K562 (cell line): ENCODE results near the gene SRC. TPM values are rescaled to one million over a fixed set of nuclear protein-coding genes. Genes with fewer than 3 reads are reported as not detected.

Experiments used
- ATAC-seq: fragments of 200-7000 bp; cut with Tn5 transposase; 3 replicates; pipeline ENCODE4 v1.9.1; 2020; ENCODE audit warnings: moderate library complexity
- BruUV-seq: library from RNA; stranded (reverse); fragments of 400-500 nt; replicated peaks from 2 replicates; lab custom pipeline; 2021; lab: Mats Ljungman, UMichigan
- CTCF ChIA-PET: fragments of 300-600 bp; formaldehyde crosslinking; extraction: SDS; loops from one replicate; lab custom pipeline; 2021; ENCODE audit warnings: low intra/inter-chr PET ratio; lab: Yijun Ruan, JAX
- POLR2A ChIA-PET: fragments of 300-600, 350-650 bp; sonication (Branson Sonifier 250); formaldehyde crosslinking; extraction: SDS; loops from one replicate; lab custom pipeline; 2021; ENCODE audit warnings: antibody characterized with exemption, inconsistent platforms; lab: Yijun Ruan, JAX
- DNase-seq, 4 experiments: peaks; one replicate each; pipeline versions ENCODE4 v3.0.0 to v3.0.0-alpha.2; 2011 to 2018; ENCODE audit warnings: low spot score in 3 of 4, mixed read lengths in 3 of 4; ENCODE audit errors: extremely low read depth in 1 of 4
- FAIRE-seq: peaks from 2 replicates; lab custom pipeline; 2011; peaks lifted over from hg19 to GRCh38; lab: Jason Lieb, UNC
- H2AFZ ChIP-seq: 2 replicates; pipeline ENCODE4 v1.6.0; 2011; ENCODE audit warnings: low read depth, low read length, control low read depth, inconsistent platforms
- H3K27ac ChIP-seq: fragments of 200-600 bp; 3 replicates; pipeline ENCODE4 v1.8.0; 2011; ENCODE audit warnings: low read depth, mild to moderate bottlenecking, control low read depth, inconsistent platforms, low read length, moderate library complexity, mixed read lengths; ENCODE audit errors: extremely low read depth
- H3K27me3 ChIP-seq, 2 experiments: fragments of 300-600 bp in 1 of 2; 2 replicates in 1 of 2; 3 replicates in 1 of 2; pipeline versions ENCODE4 v1.6.0 to v1.8.0; 2011; ENCODE audit warnings: inconsistent platforms in 2 of 2, low read length in 2 of 2, mild to moderate bottlenecking in 1 of 2, mixed read lengths in 1 of 2, moderate library complexity in 1 of 2; ENCODE audit not compliant: control insufficient read depth in 2 of 2, insufficient read depth in 2 of 2
- H3K36me3 ChIP-seq: fragments of 300-600 bp; 3 replicates; pipeline ENCODE4 v1.8.0; 2011; ENCODE audit warnings: mild to moderate bottlenecking, low read length, inconsistent platforms; ENCODE audit not compliant: control insufficient read depth, insufficient read depth
- H3K4me1 ChIP-seq, 2 experiments: fragments of 200-600 bp in 1 of 2; replicated peaks in 1 of 2; 2 replicates in 1 of 2; 3 replicates in 1 of 2; pipeline versions ENCODE4 v1.5.1 to v1.8.0; 2011; ENCODE audit warnings: inconsistent platforms in 2 of 2, low read length in 2 of 2, mild to moderate bottlenecking in 1 of 2, mixed read lengths in 1 of 2, moderate library complexity in 1 of 2; ENCODE audit not compliant: control insufficient read depth in 2 of 2, insufficient read depth in 2 of 2
- H3K4me2 ChIP-seq: 2 replicates; pipeline ENCODE4 v1.6.1; 2011; ENCODE audit warnings: low read length, control low read depth, inconsistent platforms, mixed read lengths; ENCODE audit not compliant: insufficient read depth
- H3K4me3 ChIP-seq: fragments of 200-600 bp; sonication (generic), shearing (Covaris generic); 2 replicates; pipeline ENCODE4 v1.5.1; 2016; ENCODE audit warnings: control low read depth, inconsistent platforms
- H3K79me2 ChIP-seq: fragments of 200-600 bp; 3 replicates; pipeline ENCODE4 v1.8.0; 2011; ENCODE audit warnings: low read length, inconsistent platforms; ENCODE audit not compliant: control insufficient read depth, insufficient read depth
- H3K9ac ChIP-seq, 2 experiments: 2 replicates each; pipeline versions ENCODE4 v1.6.0 to v1.6.1; 2011; ENCODE audit warnings: low read depth in 2 of 2, low read length in 2 of 2, control low read depth in 1 of 2, inconsistent platforms in 1 of 2, mild to moderate bottlenecking in 1 of 2, mixed read lengths in 1 of 2; ENCODE audit not compliant: insufficient read depth in 1 of 2
- H3K9me1 ChIP-seq: one replicate; pipeline ENCODE4 v1.6.0; 2011; ENCODE audit warnings: inconsistent platforms, mild to moderate bottlenecking, low read length, moderate library complexity; ENCODE audit not compliant: control insufficient read depth, insufficient read depth
- H3K9me3 ChIP-seq: replicated peaks from 2 replicates; pipeline ENCODE4 v1.5.1; 2011; ENCODE audit warnings: low read depth, low read length, inconsistent platforms; ENCODE audit not compliant: control insufficient read depth, insufficient read depth
- H4K20me1 ChIP-seq: replicated peaks from 2 replicates; pipeline ENCODE4 v1.6.1; 2011; ENCODE audit warnings: low read length, inconsistent platforms, mixed read lengths; ENCODE audit not compliant: control insufficient read depth, insufficient read depth
- ATF3 ChIP-seq, 2 experiments: fragments of 450-650 bp in 1 of 2; sonication (generic) in 1 of 2; formaldehyde crosslinking in 1 of 2; IDR thresholded peaks in 1 of 2; conservative IDR thresholded peaks in 1 of 2; 2 replicates each; pipeline versions ENCODE4 v1.6.1 to v1.8.1; 2016 to 2023; ENCODE audit warnings: mild to moderate bottlenecking in 2 of 2, moderate library complexity in 2 of 2, inconsistent platforms in 1 of 2, missing genetic modification reagents in 1 of 2
- E2F8 ChIP-seq: fragments of 450-650 bp; IDR thresholded peaks from 2 replicates; pipeline ENCODE4 v1.7.1; 2018; ENCODE audit warnings: mild to moderate bottlenecking, low read depth; ENCODE audit not compliant: partially characterized antibody
- JUN ChIP-seq, 2 experiments: sonication (generic) in 1 of 2; formaldehyde crosslinking in 1 of 2; IDR thresholded peaks; 2 replicates each; pipeline versions ENCODE4 v1.6.1 to v1.8.0; 2012 to 2022; ENCODE audit warnings: borderline replicate concordance in 2 of 2, mild to moderate bottlenecking in 2 of 2, improper control_type of control experiment in 1 of 2, low read depth in 1 of 2, low read length in 1 of 2, missing genetic modification reagents in 1 of 2
- KLF10 ChIP-seq: fragments of 250-450 bp; sonication (Bioruptor Pico); IDR thresholded peaks from 2 replicates; pipeline ENCODE4 v1.6.1; 2021; ENCODE audit warnings: matching md5 sums
- MEF2D ChIP-seq: conservative IDR thresholded peaks from 2 replicates; pipeline ENCODE4 v1.6.1; 2016; ENCODE audit warnings: low read depth, missing genetic modification characterization, missing compliant biosample characterization
- MTA1 ChIP-seq: fragments of 450-650 bp; IDR thresholded peaks from 2 replicates; pipeline ENCODE4 v1.6.1; 2017; ENCODE audit warnings: borderline replicate concordance
- NELFE ChIP-seq: IDR thresholded peaks from 2 replicates; pipeline ENCODE4 v1.6.1; 2011; ENCODE audit warnings: mild to moderate bottlenecking; ENCODE audit not compliant: insufficient read depth, insufficient read length
- NFXL1 ChIP-seq: fragments of 450-650 bp; formaldehyde crosslinking; IDR thresholded peaks from 2 replicates; pipeline ENCODE4 v1.4.0; 2021; ENCODE audit warnings: mild to moderate bottlenecking
- PATZ1 ChIP-seq: fragments of 250-450 bp; sonication (Bioruptor Pico); IDR thresholded peaks from 2 replicates; pipeline ENCODE4 v1.5.0; 2020; ENCODE audit warnings: mild to moderate bottlenecking, borderline replicate concordance
- TBL1XR1 ChIP-seq, 2 experiments: IDR thresholded peaks; 2 replicates each; pipeline ENCODE4 v1.6.1; 2012; ENCODE audit warnings: improper control_type of control experiment in 2 of 2, low read length in 2 of 2, mild to moderate bottlenecking in 1 of 2
- ZBTB2 ChIP-seq: fragments of 450-650 bp; IDR thresholded peaks from 2 replicates; pipeline ENCODE4 v1.6.1; 2016; ENCODE audit warnings: antibody characterized with exemption
- ZC3H8 ChIP-seq: fragments of 450-650 bp; IDR thresholded peaks from 2 replicates; pipeline ENCODE4 v1.6.1; 2017
- ZNF274 ChIP-seq: IDR thresholded peaks from 2 replicates; pipeline ENCODE4 v1.6.1; 2011; ENCODE audit warnings: low read depth, mild to moderate bottlenecking, low read length, moderate library complexity, borderline replicate concordance
- WGBS: fragments of 100-300 bp; shearing (Covaris generic); methylation state at CpG from one replicate; pipeline ENCODE4 v1.1.6; 2016; ENCODE audit warnings: low coverage, mixed read lengths; ENCODE audit not compliant: insufficient coverage; ENCODE audit errors: missing lambda C conversion rate; 5-methylcytosine and 5-hydroxymethylcytosine counted together
- in situ Hi-C: fragments of 300-500 bp; cut with MboI; formaldehyde crosslinking; loops from 4 replicates; pipeline ENCODE4 v1.15.0; 2018; ENCODE audit warnings: inconsistent platforms, mixed read lengths
- intact Hi-C: fragments of 100-400 bp; cut with micrococcal nuclease; formaldehyde crosslinking; loops from 2 replicates; pipeline ENCODE4 v1.14.2; 2022
- polyA plus RNA-seq, 8 experiments: library from polyadenylated mRNA; depleted of rRNA in 4 of 8; stranded (reverse) in 5 of 8; unstranded in 3 of 8; fragments of >200 nt; fragmentation: Nextera tagmentation in 2 of 8; fragmentation: Illumina TruSeq in 1 of 8; extraction: Ambion mirVana in 2 of 8; extraction: Trizol in 1 of 8; gene quantifications; 2 replicates each; pipeline versions ENCODE4 v1.2.1 to v1.2.3, GENCODE V29; 2011 to 2014; ENCODE audit warnings: inconsistent platforms in 1 of 8, missing spikeins in 1 of 8
- total RNA-seq, 7 experiments: library from RNA; depleted of rRNA in 6 of 7; stranded (reverse); fragments of >200 nt in 6 of 7; fragmentation: Illumina TruSeq in 2 of 7; extraction: Trizol in 2 of 7; gene quantifications; 2 replicates each; pipeline versions ENCODE4 v1.2.1 to v1.2.3, GENCODE V29; 2011 to 2021; ENCODE audit warnings: low replicate concordance in 1 of 7

SRC gene
- total and polyA plus RNA-seq, 9 of the 15 experiments (the other 6 are each of a cell fraction or from before 2014, with no cell fraction given): 0.06 to 8.5 (median 3.1) TPM

- Histone ChIP-seq H3K36me3 (no peaks in the 10 kb centered on the region), H3K9me3 (peaks cover 5% of the 10 kb centered on the region; the same call in 1 of the 2 replicates), H3K9me1 (no peaks in the 10 kb centered on the region), H3K27ac (no peak overlapping the region), H3K27me3 (peaks cover 71 to 91% of the 10 kb centered on the region in 2 experiments), H3K4me3 (no peak overlapping the region), H3K79me2 (no peaks in the 10 kb centered on the region), H3K4me1 (peaks cover 4% of the 10 kb centered on the region in 2 experiments; a peak in 4 of 5 replicates), H3K9ac (no peak overlapping the region), H2AFZ (no peak overlapping the region), H3K4me2 (no peak overlapping the region), H4K20me1 (peaks cover 20% of the 10 kb centered on the region; the same call in 1 of the 2 replicates)
- no peak for ATAC-seq
- DNase-seq: no peak
- in situ Hi-C loops (no loop called here), intact Hi-C loops (no loop called here)
- under 1% methylated on average over 20 of the region's 27 CpGs for WGBS
- no peak for FAIRE-seq
- ChIA-PET POLR2A (no interaction called here), CTCF (no interaction called here)
- no TSS peak for BruUV-seq
- no peak for TF ChIP-seq ZC3H8
- no peak for TF ChIP-seq NELFE
- no peak for TF ChIP-seq ZBTB2
- no peak for TF ChIP-seq TBL1XR1 (IDR thresholded peaks at IDR 0.05; ENCODE audit: low read length in 2 of 2)
- TF ChIP-seq MEF2D (tag): no peak
- no peak for TF ChIP-seq NFXL1
- no peak for TF ChIP-seq PATZ1 (CRISPR knock-in tag)
- no peak for TF ChIP-seq JUN (IDR thresholded peaks at IDR 0.05; ENCODE audit: borderline replicate concordance, low read depth, low read length)
- TF ChIP-seq JUN (CRISPR knock-in tag; IDR thresholded peaks at IDR 0.05; ENCODE audit: borderline replicate concordance): no peak
- TF ChIP-seq ZNF274: no peak
- no peak for TF ChIP-seq E2F8
- TF ChIP-seq MTA1: no peak
- no peak for TF ChIP-seq KLF10 (CRISPR knock-in tag)
- TF ChIP-seq ATF3 (IDR thresholded peaks at IDR 0.05): no peak
- TF ChIP-seq ATF3 (CRISPR knock-in tag; conservative IDR thresholded peaks at IDR 0.05): no peak
Measured at GRCh38 chr20:37416100-37416847, 70.3 kb downstream of the SRC start.
